GM18511 (cell line): ENCODE results near the gene FOXA3.
"Not testable (repeated sequence)": the region's sequence is repeated elsewhere in the genome, so short reads cannot be mapped to it uniquely, and the experiment has no call there.

Source experiments
- ATAC-seq: cut with Tn5 transposase; IDR thresholded peaks from one replicate; pipeline ENCODE4 v1.9.1; 2021; ENCODE audit warnings: mild to moderate bottlenecking, moderate library complexity; ENCODE audit not compliant: unreplicated experiment

Gene FOXA3

GRCh38 chr19:45827459-45828093 is 36.5 kb upstream of the FOXA3 start:
- no peak for ATAC-seq

DNA sequence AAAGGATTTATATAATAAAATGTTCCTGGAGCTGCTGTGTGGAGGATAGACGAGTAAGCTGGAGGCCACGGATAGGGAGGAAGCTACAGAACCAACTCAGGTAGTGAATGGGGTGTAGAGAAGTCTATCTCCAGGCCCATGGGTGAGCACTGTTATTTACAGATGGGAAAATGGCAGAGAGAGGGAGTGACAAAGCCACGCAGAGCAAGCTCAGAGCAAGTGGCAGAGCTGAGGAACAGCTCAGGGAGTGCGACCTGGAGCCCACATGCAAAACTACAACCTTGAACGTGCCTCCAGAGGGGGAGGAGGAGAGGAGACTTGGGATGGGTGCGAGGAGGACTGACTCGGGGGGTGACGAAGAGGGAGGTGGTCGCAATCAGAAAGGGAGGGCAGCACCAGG is 35.6 kb upstream of the FOXA3 start:
- no peak for ATAC-seq

DNA sequence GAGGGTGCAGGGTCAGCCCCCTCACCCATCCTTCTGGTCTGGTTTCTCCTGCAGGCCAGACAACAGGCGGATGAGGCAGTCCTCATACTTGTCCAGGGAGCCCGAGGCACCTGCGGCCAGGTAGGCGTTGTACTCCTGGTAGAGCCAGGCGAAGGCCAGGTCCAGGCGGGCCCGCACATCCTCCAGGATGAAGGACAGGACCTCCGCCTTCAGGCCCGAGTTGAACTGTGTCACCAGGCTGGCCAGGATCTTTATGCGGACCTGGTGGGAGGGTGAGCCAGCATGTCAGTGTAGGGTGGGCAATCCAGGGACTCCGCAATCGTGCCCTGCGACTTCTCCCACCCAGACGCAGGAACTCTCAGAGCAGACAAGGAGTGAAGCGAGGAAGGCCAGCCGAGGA is 35.2 kb upstream of the FOXA3 start:
- ATAC-seq = no peak

- ATAC-seq = no peak
These were observed 29.2 kb upstream of the FOXA3 start for GRCh38 chr19:45834970-45835369.

GRCh38 chr19:45842198-45842597 is 21.9 kb upstream of the FOXA3 start:
- no peak for ATAC-seq

DNA sequence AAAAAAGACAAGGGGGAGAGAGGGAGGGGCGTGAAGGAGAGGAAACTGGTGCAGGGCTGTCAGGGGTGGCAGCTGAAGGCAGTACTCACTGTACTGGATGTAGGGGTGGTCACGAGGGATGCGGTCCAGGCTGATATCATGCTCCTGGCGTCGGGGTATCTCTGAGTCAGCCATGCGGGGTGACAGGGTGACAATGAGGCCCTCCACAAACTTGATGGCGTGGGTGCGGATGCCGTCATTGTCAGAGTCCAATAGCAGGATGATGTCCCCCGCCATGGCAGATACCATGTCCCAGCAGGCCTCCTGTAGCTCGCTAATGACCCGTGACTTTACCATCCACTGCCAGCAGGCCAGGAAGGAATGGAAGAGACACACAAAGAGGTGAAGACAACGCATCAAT is 16.5 kb upstream of the FOXA3 start:
- ATAC-seq = no peak

DNA sequence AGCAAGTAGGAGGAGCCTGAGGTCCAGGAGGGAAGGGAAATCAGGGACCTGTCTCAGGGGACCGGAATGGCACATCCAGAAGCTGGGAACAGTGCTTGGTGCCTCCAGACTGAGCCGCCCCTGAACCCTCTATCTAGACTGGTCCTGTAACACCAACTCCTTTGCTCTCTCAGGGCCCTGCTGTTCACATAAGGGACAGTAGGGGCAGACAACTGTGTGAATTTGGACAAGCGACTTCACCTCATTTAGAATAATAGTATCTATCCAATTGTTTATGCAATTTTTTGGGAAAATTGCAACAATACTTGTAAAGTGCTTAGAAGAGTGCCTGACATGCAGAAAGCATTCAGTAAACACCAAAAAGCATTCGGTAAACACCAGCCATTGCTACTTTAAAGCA is 15.2 kb upstream of the FOXA3 start:
- no peak for ATAC-seq

DNA sequence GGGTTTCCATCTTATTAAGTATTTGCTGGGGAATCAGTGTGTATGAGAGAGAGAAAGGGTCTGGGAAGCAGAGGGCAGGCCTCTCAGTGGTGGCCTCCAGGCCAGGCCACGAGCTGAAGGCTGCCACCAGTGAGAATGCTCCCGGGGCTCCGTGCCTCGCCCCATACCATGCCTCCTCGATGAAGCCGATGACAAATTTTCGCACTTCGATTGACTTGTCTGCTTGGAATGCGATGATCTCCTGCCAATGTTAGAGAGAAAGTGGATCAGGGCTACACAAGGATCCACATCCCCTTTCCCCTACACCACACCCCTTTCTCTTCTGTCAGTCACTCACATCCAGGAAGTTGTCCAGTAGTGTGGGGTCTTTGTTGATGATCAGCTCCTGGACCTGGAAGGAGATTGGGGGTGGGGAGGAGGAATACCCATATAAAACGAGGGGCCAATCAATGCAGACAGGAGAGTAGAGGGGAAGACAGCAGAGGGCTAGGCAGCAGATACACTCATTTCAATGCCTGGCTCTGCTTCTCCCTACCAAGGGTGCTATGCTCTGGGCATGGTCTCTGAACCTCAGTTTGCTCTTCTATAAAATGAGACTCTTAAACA is 11.9 kb upstream of the FOXA3 start:
- ATAC-seq = no peak

- no peak for ATAC-seq
These were observed 11.1 kb upstream of the FOXA3 start for GRCh38 chr19:45852983-45853382.

- no peak for ATAC-seq
These were observed 9.9 kb upstream of the FOXA3 start for GRCh38 chr19:45854167-45854778.

GRCh38 chr19:45860359-45861259 is 3.5 kb upstream of the FOXA3 start:
- no peak for ATAC-seq

DNA sequence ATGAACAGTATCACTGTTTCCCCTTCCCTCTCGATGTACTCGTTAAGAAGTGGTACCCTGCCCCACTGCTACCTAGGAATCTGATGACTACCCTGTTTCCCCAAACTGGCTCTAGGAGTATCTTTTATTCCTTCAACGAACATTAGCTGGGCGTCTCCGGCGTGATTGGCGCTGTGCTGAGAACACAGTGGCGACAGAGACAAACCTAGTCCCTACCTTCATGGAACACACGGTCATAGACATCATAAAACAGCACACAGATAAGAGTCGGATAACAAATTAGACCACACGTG is 1.9 kb upstream of the FOXA3 start:
- no peak for ATAC-seq

DNA sequence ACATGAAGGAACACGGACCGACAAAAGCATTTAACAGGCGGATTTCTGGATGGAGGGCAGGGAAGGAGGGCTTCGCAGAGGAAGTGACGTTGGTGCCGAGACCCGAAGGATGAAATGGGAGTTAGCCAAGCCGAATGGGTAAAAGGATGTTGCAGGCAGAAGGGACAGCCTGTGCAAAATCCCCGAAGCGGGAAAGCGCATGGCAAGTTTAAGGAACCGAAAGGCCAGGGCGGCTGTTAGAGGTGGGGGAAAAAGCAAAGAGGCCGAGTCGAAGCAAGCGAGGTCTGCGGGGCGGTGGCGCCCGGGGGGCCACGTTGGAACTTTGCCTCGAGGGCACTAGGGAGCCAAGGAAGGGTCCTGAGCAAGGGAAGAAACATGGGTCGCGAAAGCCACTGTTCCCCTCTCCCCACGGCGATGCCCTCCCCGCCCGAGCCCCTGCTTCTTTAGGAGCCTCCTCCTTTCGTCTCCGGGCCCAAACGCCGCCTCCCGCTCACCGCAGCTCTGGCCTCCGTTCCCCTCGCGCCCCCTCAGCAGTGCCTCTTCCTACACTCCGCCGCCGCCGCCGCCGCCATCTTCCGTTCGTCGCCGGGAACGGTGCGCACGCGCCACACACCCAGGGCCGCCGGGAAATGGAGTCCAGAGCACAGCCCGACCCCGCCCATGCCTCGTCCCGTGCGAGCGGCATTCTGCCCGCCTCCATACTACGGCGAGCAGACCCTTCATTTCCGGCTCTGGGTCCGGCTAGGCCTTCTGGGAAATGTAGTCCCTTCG is 1.4 kb upstream of the FOXA3 start, which contains the start of gene SYMPK:
Gene SYMPK, minus strand, starts transcription at position 584 of the 771 bp plus-strand sequence. CDS start 8,652 bp downstream, outside the sequence.
- ATAC-seq = peak; percentile 90

DNA sequence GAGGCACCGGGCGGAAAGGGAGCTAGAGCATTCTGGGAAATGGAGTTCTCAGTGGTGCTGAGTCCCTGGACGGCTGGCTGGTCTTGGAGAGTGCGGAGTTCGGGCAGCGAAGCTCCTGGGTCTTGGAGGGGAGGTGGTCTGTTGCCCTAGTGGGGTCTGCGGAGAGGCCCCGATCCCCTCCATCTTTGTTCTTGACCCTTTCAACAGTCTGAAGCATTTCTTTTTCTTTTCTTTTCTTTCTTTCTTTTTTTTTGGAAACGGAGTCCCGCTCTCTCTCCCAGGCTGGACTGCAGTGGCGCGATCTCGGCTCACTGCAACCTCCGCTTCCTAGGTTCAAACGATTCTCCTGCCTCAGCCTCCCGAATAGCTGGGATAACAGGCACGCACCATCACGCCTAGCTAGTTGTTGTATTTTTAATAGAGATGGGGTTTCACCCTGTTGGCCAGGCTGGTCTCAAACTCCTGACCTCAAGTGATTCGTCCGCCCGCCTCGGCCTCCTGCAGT is 739 bp upstream of the FOXA3 start:
- ATAC-seq = no peak

- ATAC-seq = no peak
These were observed 530 bp downstream of the FOXA3 start for GRCh38 chr19:45864629-45865082.

DNA sequence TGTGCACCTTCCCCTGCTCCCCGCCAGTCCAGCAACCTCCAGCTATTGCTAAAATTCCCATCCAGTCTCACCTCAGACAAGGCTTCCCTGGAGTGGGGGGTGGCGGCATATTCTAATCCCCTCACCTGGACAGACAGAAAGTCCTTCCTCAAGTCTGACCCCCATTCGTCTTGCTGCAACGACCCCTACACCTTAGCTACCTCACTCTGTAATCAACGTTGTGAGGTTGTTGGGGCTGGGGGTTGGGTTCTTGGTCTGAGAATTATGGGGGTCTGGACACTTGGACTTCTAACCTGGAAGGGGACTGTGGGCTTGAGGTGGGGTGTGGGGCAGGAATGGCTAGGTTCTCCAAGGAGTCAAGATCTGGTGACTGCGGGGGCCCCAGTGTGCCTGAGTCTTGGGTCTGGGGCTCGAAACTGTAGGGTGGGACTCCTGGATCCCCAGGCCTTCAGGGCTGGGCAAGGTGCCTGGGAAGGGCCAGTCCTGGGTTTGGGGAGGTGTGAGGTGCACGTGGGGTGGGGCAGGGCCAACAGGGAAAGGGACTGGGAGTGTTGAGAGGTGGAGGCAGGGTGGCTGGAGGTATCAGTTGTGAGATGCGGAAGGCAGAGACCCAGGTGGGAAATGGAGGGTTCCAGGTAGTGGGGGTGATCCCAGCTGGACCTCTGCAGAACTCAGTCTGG is 1.3 kb downstream of the FOXA3 start:
- ATAC-seq = no peak

DNA sequence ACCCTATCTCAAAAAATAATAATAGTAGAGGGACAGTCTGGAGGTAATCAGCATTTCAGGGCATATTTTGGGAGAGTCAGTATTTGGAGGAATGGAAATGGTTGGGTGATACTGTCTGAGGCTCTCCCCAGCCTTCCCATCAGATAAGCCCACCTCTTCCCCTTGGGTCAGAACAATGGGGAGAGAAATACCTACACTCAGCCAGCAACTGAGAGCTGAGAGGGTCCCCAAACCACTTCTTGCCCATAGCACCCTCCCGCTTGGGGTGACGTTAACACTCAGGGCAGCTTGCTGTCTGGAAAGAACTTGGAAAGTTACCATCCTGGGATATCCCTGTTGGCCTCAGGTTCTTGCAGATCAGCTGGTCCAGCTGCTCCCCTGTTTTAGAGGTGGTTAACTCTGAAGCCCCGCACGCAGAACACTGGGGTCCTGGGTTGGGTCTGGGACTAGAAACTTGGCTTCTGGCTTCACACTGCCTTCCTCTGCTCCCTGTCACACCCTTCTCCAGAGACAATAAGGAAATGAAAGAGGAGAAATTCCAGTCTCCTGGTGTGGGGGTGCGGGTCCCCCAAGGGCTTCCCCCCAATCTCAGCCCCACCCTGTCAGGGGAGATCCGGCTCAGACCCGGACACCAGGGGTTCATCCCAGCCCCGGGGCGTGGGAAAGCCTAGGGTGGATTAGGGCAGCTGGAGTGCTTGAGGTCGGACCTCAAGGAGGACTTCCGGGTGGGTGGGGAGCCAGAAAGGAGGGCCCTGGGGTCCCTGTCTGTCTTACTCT is 2.5 kb downstream of the FOXA3 start:
- no peak for ATAC-seq

- not testable (repeated sequence) for ATAC-seq
These were observed 3.1 kb downstream of the FOXA3 start for GRCh38 chr19:45867241-45867640.

GRCh38 chr19:45870798-45871197 is 6.7 kb downstream of the FOXA3 start:
- ATAC-seq = no peak
